Measurements from ENCODE around the gene GSTM5.
"Not testable (repeated sequence)": the region's sequence is repeated elsewhere in the genome, so short reads cannot be mapped to it uniquely, and the experiment has no call there.

Gene GSTM5

DNA sequence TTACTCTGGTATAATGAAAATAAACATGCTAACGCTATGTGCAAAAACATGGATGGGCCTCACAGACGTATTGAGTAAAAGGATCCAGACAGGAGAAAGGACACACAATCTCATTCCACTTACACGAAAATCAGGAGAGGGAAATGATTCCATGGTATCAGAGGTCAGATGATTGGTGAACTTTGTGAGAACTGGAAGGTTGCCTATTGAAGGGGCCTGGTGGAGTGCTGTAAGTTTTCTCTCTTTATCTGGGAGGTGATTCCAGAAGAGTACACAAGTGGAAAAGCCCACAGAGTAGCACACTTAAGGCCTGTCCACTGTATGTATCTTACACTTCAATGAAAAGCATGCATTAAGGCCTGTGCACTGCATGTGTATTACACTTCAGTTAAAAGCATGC, 34.6 kb upstream of the GSTM5 start:
- H3K4me3 ChIP-seq (replicated peaks in 1 of 2; ENCODE audit: low read depth in 2 of 2, low read length in 2 of 2) = no peak overlapping the region
- DNase-seq (ENCODE audit: low read depth in 2 of 2) = no peak
- TF ChIP-seq, protein P1, sequence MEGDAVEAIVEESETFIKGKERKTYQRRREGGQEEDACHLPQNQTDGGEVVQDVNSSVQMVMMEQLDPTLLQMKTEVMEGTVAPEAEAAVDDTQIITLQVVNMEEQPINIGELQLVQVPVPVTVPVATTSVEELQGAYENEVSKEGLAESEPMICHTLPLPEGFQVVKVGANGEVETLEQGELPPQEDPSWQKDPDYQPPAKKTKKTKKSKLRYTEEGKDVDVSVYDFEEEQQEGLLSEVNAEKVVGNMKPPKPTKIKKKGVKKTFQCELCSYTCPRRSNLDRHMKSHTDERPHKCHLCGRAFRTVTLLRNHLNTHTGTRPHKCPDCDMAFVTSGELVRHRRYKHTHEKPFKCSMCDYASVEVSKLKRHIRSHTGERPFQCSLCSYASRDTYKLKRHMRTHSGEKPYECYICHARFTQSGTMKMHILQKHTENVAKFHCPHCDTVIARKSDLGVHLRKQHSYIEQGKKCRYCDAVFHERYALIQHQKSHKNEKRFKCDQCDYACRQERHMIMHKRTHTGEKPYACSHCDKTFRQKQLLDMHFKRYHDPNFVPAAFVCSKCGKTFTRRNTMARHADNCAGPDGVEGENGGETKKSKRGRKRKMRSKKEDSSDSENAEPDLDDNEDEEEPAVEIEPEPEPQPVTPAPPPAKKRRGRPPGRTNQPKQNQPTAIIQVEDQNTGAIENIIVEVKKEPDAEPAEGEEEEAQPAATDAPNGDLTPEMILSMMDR (IDR thresholded peaks at IDR 0.05; ENCODE audit: low read depth, low read length) = no peak

DNA sequence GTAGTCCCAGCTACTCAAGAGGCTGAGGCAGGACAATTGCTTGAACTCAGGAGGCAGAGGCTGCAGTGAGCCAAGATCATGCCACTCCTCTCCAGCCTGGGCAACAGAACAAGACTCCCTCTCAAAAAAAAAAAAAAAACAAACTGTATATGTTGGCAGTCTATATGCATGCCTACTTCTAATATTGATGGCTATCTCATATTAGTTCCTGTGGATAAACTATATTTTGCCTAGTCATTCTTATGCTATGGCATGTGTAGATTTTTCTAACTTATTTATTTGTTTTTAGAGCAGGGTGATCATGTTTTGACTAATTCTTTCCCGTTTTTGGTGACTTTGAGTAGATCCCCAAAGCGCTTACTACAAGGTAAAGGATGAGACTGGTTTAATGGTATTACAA, 33.4 kb upstream of the GSTM5 start:
- not testable (repeated sequence) for DNase-seq (ENCODE audit: low read depth in 2 of 2); H3K4me3 ChIP-seq (replicated peaks in 1 of 2; ENCODE audit: low read depth in 2 of 2, low read length in 2 of 2)

- H3K4me3 ChIP-seq (replicated peaks in 1 of 2; ENCODE audit: low read depth in 2 of 2, low read length in 2 of 2) = not testable (repeated sequence)
These were observed 27.3 kb upstream of the GSTM5 start for GRCh38 chr1:109684777-109685176.

GRCh38 chr1:109685399-109685798, 26.7 kb upstream of the GSTM5 start:
- DNase-seq (ENCODE audit: low read depth in 2 of 2); H3K4me3 ChIP-seq (replicated peaks in 1 of 2; ENCODE audit: low read depth in 2 of 2, low read length in 2 of 2): not testable (repeated sequence)

More at GRCh38 chr1:109684777-109685176, 27.3 kb upstream of the GSTM5 start:
- DNase-seq (ENCODE audit: low read depth in 2 of 2) = not testable (repeated sequence)

DNA sequence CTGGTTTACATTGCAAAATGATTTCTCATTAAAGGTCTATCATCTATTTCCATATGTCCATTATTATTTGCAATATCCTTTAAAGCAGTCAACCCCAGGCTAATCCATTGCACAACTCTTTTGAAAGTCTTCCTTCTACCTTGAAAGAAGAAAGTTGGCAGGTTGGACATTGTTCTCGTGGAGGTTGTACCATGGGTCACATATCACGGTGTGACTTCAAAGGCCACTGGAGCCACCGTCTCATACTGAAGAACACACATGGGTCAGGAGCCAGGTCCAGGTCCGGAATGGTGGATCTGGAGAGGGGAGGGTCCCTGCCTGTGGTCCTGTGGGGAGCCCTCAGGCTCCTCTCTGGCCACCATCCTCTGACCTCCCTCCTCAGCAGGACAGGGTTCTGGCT, 26.2 kb upstream of the GSTM5 start:
- H3K4me3 ChIP-seq (replicated peaks in 1 of 2; ENCODE audit: low read depth in 2 of 2, low read length in 2 of 2); DNase-seq (ENCODE audit: low read depth in 2 of 2): not testable (repeated sequence)

GRCh38 chr1:109687109-109687508, 24.9 kb upstream of the GSTM5 start:
- H3K4me3 ChIP-seq (replicated peaks in 1 of 2; ENCODE audit: low read depth in 2 of 2, low read length in 2 of 2) = peak overlapping the region in 1 of 2 donors; percentile 69
- DNase-seq (ENCODE audit: low read depth in 2 of 2) = not testable (repeated sequence)

DNA sequence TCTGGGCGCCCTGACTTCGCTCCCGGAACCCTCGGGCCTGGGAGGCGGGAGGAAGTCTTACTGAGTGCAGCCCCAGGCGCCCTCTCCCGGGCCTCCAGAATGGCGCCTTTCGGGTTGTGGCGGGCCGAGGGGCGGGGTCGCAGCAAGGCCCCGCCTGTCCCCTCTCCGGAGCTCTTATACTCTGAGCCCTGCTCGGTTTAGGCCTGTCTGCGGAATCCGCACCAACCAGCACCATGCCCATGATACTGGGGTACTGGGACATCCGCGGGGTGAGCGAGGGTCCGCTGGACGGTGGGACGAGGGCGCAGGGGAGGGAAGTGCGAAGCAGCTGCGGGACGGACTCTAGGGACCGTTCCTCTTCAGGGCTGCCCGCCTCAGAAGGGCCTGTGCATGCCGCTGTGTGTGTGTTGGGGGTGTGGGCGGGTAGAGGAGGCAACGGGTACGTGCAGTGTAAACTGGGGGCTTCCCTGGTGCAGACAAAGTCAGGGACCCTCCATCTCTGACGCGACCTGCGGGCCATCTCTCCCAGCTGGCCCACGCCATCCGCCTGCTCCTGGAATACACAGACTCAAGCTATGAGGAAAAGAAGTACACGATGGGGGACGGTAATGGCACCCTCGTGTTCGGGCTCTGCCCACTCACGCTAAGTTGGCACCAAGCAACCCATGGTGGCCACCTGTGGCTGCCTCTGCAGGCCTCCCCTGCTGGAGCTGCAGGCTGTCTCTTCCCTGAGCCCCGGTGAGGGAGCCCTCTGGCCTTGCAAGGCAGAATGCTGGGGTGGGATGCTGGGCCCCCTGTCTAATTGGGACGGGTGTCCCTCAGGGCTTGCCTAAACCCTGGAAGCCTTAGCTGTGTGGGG, 24.2 kb upstream of the GSTM5 start, which contains the start of gene GSTM1:
Gene GSTM1 (plus strand): TSS at position 177 of the 859 bp plus-strand sequence. CDS start 57 bp downstream, at position 234.
- peak within 1 kb of the TSS in 1 of 2 donors; percentile 69 for H3K4me3 ChIP-seq (replicated peaks in 1 of 2; ENCODE audit: low read depth in 2 of 2, low read length in 2 of 2)
- TF ChIP-seq, protein P1 (IDR thresholded peaks at IDR 0.05; ENCODE audit: low read depth, low read length) = peak; percentile 51
- DNase-seq (ENCODE audit: low read depth in 2 of 2) = peak in 1 of 2 donors; percentile 87

DNA sequence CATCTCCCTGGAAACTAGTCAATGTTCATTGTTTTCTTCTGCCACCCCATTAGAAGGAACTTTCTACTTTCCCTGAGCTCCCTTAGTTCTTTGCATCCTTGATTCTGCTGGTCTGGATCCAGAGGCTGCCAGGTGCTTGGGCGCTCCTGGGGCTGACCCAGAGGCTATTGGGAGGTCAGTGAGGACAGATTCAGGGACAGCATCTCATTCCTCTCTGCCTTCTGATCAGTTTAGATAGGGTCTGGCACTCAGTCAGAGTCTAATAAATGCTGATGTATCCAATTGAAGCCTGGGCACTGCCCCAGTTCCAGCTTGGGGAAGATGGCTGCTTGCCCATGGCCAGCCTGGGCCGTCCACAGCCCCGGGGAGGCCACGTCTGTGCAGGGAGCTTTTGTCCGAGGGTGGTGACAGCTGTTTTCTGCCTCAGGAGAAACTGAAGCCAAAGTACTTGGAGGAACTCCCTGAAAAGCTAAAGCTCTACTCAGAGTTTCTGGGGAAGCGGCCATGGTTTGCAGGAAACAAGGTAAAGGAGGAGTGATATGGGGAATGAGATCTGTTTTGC, 22.1 kb upstream of the GSTM5 start:
- no peak overlapping the region for H3K4me3 ChIP-seq (replicated peaks in 1 of 2; ENCODE audit: low read depth in 2 of 2, low read length in 2 of 2)
- TF ChIP-seq, protein P1 (IDR thresholded peaks at IDR 0.05; ENCODE audit: low read depth, low read length) = no peak
- DNase-seq (ENCODE audit: low read depth in 2 of 2) = no peak

GRCh38 chr1:109691759-109692158, 20.3 kb upstream of the GSTM5 start:
- TF ChIP-seq, protein P1 (IDR thresholded peaks at IDR 0.05; ENCODE audit: low read depth, low read length) = no peak
- no peak overlapping the region for H3K4me3 ChIP-seq (replicated peaks in 1 of 2; ENCODE audit: low read depth in 2 of 2, low read length in 2 of 2)
- no peak for DNase-seq (ENCODE audit: low read depth in 2 of 2)

DNA sequence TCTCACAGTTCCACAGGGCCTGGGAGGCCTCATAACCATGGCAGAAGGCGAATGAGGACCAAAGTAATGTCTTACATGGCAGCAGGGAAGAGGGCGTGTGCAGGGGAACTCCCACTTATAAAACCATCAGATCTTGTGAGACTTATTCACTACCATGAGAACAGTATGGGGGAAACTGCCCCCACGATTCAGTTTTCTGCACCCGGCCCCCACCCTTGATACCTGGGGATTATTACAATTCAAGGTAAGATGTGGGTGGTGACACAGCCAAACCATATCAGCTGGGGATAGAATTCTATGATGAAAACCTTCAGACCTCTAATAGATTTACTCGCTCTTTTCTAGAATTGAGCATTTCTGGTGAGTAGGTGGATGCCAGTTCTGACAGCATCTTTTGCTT, 17.7 kb upstream of the GSTM5 start:
- DNase-seq (ENCODE audit: low read depth in 2 of 2); H3K4me3 ChIP-seq (replicated peaks in 1 of 2; ENCODE audit: low read depth in 2 of 2, low read length in 2 of 2): not testable (repeated sequence)

DNA sequence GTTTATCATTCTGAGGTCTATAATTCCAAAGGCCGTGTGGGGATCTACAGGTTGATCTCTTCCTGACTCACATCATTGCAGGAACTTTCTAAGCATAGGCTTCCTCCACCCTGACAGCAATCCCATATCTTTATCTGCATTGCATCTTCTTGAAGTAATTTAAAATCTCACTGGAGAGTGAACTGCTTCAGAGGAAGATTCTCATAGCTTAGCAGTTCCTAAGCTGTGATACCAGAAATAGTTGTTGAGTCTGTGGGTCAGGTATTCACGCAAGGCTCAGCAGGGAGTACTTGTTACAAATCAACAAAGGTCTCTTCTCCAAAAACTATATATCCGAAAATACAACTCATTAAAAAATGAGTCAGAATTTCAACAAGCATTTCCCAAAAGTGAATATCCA, 16.9 kb upstream of the GSTM5 start:
- H3K4me3 ChIP-seq (replicated peaks in 1 of 2; ENCODE audit: low read depth in 2 of 2, low read length in 2 of 2); DNase-seq (ENCODE audit: low read depth in 2 of 2): not testable (repeated sequence)

All from cardiac fibroblast (primary cell).